Gastrocnemius medialis (tissue), 4 donors: ENCODE measurements around the gene HNRNPUL1. TPM values are rescaled to one million over a fixed set of nuclear protein-coding genes. Genes with fewer than 3 reads are reported as not detected.

ENCODE experiments used
- ATAC-seq, 2 donors: fragments of 150-250 bp; one replicate each; pipeline ENCODE4 v1.9.1; 2016
- DNase-seq, 2 donors: peaks; one replicate each; pipeline ENCODE4 v3.0.0-alpha.2; 2019
- H3K27ac ChIP-seq, 4 donors: fragments of 200-600 bp; sonication (generic); 1 replicate in 1 of 4; 2 replicates in 3 of 4; pipeline ENCODE4 v1.5.1; 2016 to 2018; ENCODE audit warnings: mild to moderate bottlenecking in 2 of 4, moderate library complexity in 1 of 4
- H3K27me3 ChIP-seq, 3 donors: fragments of 200-600 bp; sonication (generic) in 2 of 3; 1 replicate in 1 of 3; 2 replicates in 2 of 3; pipeline versions ENCODE4 v1.5.1 to v1.6.0; 2016 to 2019; ENCODE audit warnings: mild to moderate bottlenecking in 1 of 3, moderate library complexity in 1 of 3
- H3K36me3 ChIP-seq, 2 donors: fragments of 200-600 bp; sonication (generic) in 1 of 2; one replicate each; pipeline ENCODE4 v1.5.1; 2017 to 2018
- H3K4me1 ChIP-seq, 2 donors: fragments of 200-600 bp; sonication (generic) in 1 of 2; one replicate each; pipeline ENCODE4 v1.5.1; 2016 to 2017; ENCODE audit warnings: mild to moderate bottlenecking in 2 of 2
- H3K4me3 ChIP-seq, 4 donors: fragments of 200-600 bp; sonication (generic) in 3 of 4; 1 replicate in 1 of 4; 2 replicates in 3 of 4; pipeline ENCODE4 v1.5.1; 2016 to 2019; ENCODE audit warnings: mild to moderate bottlenecking in 2 of 4
- H3K9me3 ChIP-seq, 3 donors: fragments of 200-600 bp; sonication (generic) in 2 of 3; 1 replicate in 1 of 3; 2 replicates in 2 of 3; pipeline ENCODE4 v1.5.1; 2016 to 2019
- POLR2A ChIP-seq, 2 donors: fragments of 450-650 bp; IDR thresholded peaks; one replicate each; pipeline ENCODE4 v1.6.1; 2017; ENCODE audit warnings: antibody characterized with exemption in 2 of 2, mild to moderate bottlenecking in 2 of 2, moderate library complexity in 2 of 2
- in situ Hi-C, 4 donors: fragments of 200-750 bp; cut with MboI; loops; one replicate each; pipeline versions ENCODE4 v1.15.0 to v1.8.0; 2017; ENCODE audit warnings: low sequenced_read_pairs in 4 of 4
- intact Hi-C: fragments of 100-400 bp; cut with DNase I; formaldehyde crosslinking; loops from one replicate; pipeline ENCODE4 v1.15.1; 2023; ENCODE audit warnings: low total_unique reads
- total RNA-seq, 4 donors: library from RNA; depleted of rRNA; stranded (reverse); fragments of >200 nt; gene quantifications; one replicate each; pipeline versions ENCODE4 v1.1.0 to v1.2.3, GENCODE V29; 2016
- TF ChIP-seq, protein P1 (sequence below), 5 experiments: fragments of 450-650 bp in 3 of 5; fragments of 200-600 bp in 2 of 5; sonication (generic) in 2 of 5; IDR thresholded peaks in 4 of 5; conservative IDR thresholded peaks in 1 of 5; 1 replicate in 4 of 5; 2 replicates in 1 of 5; pipeline ENCODE4 v1.5.1; 2016 to 2019; ENCODE audit warnings: antibody characterized with exemption in 5 of 5, mild to moderate bottlenecking in 3 of 5, moderate library complexity in 3 of 5

The HNRNPUL1 gene
- total RNA-seq, 4 donors from 2014 or later, result 49.5 to 101 (median 92.4) TPM

- intact Hi-C loops, result no loop called here
- TF ChIP-seq POLR2A (IDR thresholded peaks at IDR 0.05), result no peak
- TF ChIP-seq, protein P1, sequence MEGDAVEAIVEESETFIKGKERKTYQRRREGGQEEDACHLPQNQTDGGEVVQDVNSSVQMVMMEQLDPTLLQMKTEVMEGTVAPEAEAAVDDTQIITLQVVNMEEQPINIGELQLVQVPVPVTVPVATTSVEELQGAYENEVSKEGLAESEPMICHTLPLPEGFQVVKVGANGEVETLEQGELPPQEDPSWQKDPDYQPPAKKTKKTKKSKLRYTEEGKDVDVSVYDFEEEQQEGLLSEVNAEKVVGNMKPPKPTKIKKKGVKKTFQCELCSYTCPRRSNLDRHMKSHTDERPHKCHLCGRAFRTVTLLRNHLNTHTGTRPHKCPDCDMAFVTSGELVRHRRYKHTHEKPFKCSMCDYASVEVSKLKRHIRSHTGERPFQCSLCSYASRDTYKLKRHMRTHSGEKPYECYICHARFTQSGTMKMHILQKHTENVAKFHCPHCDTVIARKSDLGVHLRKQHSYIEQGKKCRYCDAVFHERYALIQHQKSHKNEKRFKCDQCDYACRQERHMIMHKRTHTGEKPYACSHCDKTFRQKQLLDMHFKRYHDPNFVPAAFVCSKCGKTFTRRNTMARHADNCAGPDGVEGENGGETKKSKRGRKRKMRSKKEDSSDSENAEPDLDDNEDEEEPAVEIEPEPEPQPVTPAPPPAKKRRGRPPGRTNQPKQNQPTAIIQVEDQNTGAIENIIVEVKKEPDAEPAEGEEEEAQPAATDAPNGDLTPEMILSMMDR (IDR thresholded peaks at IDR 0.05 in 4 of 5, conservative IDR thresholded peaks at IDR 0.05 in 1 of 5), result no peak
- ATAC-seq, result peak in 1 of 2 donors; percentile 16
Measured at GRCh38 chr19:41298348-41298964, 34.3 kb downstream of the HNRNPUL1 start.

GRCh38 chr19:41299046-41299754 lies 35.0 kb downstream of the HNRNPUL1 start:
- Histone ChIP-seq H3K4me1 (peaks cover 35 to 53% of the 10 kb centered on the region in 2 donors), H3K9me3 (no peaks in the 10 kb centered on the region), H3K27ac (peak overlapping the region; percentile 81 to 89 (median 88)), H3K4me3 (no peak overlapping the region), H3K27me3 (no peaks in the 10 kb centered on the region), H3K36me3 (peaks cover 0 to 59% of the 10 kb centered on the region in 2 donors)
- in situ Hi-C loops (no loop called here), intact Hi-C loops (loop anchor here (1.0 kb wide), 2 partner anchors 9 to 35 kb away; partner anchors contain the start of gene HNRNPUL1)
- DNase-seq (peak; percentile 44 to 68), ATAC-seq (peak; percentile 21 to 66)
- TF ChIP-seq, protein P1 (IDR thresholded peaks at IDR 0.05 in 4 of 5, conservative IDR thresholded peaks at IDR 0.05 in 1 of 5), result no peak
- no peak for TF ChIP-seq POLR2A (IDR thresholded peaks at IDR 0.05)

More at GRCh38 chr19:41298348-41298964, 34.3 kb downstream of the HNRNPUL1 start:
- H3K4me1 ChIP-seq, result peaks cover 35 to 53% of the 10 kb centered on the region in 2 donors
- no peak overlapping the region for H3K4me3 ChIP-seq
- H3K27ac ChIP-seq, result peak overlapping the region; percentile 81 to 89 (median 88)
- no peaks in the 10 kb centered on the region for H3K27me3 ChIP-seq
- DNase-seq, result peak; percentile 40 to 62
- peaks cover 0 to 59% of the 10 kb centered on the region in 2 donors for H3K36me3 ChIP-seq
- in situ Hi-C loops, result no loop called here
- no peaks in the 10 kb centered on the region for H3K9me3 ChIP-seq

- H3K9me3 ChIP-seq, result no peaks in the 10 kb centered on the region
- TF ChIP-seq, protein P1 (IDR thresholded peaks at IDR 0.05 in 4 of 5, conservative IDR thresholded peaks at IDR 0.05 in 1 of 5), result no peak
- TF ChIP-seq POLR2A (IDR thresholded peaks at IDR 0.05), result no peak
- in situ Hi-C loops, result no loop called here
- H3K27me3 ChIP-seq, result no peaks in the 10 kb centered on the region
- DNase-seq (peak; percentile 68 to 87), ATAC-seq (peak; percentile 79 to 88)
- no peak overlapping the region for H3K4me3 ChIP-seq
- peaks cover 35 to 53% of the 10 kb centered on the region in 2 donors for H3K4me1 ChIP-seq
- peak overlapping the region; percentile 81 to 89 (median 88) for H3K27ac ChIP-seq
- H3K36me3 ChIP-seq, result peaks cover 0 to 59% of the 10 kb centered on the region in 2 donors
- intact Hi-C loops, result loop anchor here (1.0 kb wide), 2 partner anchors 9 to 35 kb away; partner anchors contain the start of gene HNRNPUL1
Measured at GRCh38 chr19:41299755-41300089, 35.5 kb downstream of the HNRNPUL1 start.

DNA sequence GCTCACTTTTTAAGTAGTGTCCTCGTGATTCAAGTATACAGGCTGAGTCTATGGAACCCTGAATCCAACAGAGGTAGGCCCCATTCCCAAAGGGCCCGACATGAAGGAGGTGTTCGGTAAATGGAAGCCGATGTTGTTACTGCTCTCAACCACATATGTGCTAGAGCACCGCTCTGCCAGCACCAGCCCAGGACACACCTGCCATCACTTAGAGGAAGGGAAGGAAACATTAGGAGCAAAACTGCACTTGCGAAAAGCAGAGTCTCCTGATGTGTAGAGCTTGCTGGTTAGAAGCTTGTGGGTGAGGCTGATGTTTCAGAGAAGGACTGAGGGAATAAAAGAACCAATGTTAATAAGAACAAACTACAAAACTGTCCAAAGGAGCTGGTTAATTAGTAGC lies 36.4 kb downstream of the HNRNPUL1 start:
- H3K4me1 ChIP-seq, result peaks cover 35 to 53% of the 10 kb centered on the region in 2 donors
- peaks cover 0 to 59% of the 10 kb centered on the region in 2 donors for H3K36me3 ChIP-seq
- no peak for DNase-seq
- no peak for TF ChIP-seq POLR2A (IDR thresholded peaks at IDR 0.05)
- TF ChIP-seq, protein P1 (IDR thresholded peaks at IDR 0.05 in 4 of 5, conservative IDR thresholded peaks at IDR 0.05 in 1 of 5), result no peak
- in situ Hi-C loops (no loop called here), intact Hi-C loops (no loop called here)
- no peaks in the 10 kb centered on the region for H3K9me3 ChIP-seq
- ATAC-seq, result no peak
- no peak overlapping the region for H3K4me3 ChIP-seq
- peak overlapping the region; percentile 81 to 89 (median 88) for H3K27ac ChIP-seq
- H3K27me3 ChIP-seq, result no peaks in the 10 kb centered on the region
